Smooth muscle cell of bladder (primary cell): ENCODE data around the gene DNMT3B. TPM values are rescaled to one million over a fixed set of nuclear protein-coding genes. Genes with fewer than 3 reads are reported as not detected.

Source experiments
- total RNA-seq: library from RNA; depleted of rRNA; stranded (reverse); fragments of >200 nt; gene quantifications from 2 replicates; pipeline ENCODE4 v1.2.3, GENCODE V29; 2014

DNMT3B gene
- total RNA-seq = 0.85 and 1.0 TPM in 2 replicates

DNA sequence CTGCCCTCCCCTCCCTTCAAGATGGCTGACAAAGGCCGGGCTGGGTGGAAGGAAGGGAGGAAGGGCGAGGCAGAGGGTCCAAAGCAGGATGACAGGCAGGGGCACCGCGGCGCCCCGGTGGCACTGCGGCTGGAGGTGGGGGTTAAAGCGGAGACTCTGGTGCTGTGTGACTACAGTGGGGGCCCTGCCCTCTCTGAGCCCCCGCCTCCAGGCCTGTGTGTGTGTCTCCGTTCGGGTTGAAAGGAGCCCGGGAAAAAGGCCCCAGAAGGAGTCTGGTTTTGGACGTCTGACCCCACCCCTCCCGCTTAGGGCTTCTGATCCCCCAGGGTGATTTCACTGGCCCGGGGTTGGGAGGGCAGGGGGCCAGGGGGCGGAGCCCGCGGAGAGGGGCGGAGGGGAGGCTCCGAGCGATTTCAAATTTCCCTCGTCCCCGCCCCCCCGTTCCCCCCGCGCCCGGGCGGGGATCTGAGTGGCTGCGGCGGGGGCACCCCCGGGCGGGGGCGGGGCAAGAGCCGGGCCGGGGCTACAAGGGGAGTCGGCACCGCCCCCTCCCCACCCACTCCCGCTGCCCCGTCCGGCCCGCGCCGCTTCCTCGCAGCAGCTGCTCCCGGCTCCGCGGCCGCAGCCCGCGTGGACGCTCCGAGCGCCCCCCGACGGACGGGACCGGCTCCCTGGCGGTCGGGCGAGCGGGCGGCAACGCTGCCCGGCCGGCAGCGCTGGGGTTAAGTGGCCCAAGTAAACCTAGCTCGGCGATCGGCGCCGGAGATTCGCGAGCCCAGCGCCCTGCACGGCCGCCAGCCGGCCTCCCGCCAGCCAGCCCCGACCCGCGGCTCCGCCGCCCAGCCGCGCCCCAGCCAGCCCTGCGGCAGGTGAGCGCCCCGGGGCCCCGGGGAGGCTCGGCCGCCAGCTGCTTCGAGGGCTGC, at the start of gene DNMT3B:
Gene DNMT3B (plus strand): TSS at position 555 of the 923 bp plus-strand sequence. CDS start 17,939 bp downstream, outside the sequence.

DNA sequence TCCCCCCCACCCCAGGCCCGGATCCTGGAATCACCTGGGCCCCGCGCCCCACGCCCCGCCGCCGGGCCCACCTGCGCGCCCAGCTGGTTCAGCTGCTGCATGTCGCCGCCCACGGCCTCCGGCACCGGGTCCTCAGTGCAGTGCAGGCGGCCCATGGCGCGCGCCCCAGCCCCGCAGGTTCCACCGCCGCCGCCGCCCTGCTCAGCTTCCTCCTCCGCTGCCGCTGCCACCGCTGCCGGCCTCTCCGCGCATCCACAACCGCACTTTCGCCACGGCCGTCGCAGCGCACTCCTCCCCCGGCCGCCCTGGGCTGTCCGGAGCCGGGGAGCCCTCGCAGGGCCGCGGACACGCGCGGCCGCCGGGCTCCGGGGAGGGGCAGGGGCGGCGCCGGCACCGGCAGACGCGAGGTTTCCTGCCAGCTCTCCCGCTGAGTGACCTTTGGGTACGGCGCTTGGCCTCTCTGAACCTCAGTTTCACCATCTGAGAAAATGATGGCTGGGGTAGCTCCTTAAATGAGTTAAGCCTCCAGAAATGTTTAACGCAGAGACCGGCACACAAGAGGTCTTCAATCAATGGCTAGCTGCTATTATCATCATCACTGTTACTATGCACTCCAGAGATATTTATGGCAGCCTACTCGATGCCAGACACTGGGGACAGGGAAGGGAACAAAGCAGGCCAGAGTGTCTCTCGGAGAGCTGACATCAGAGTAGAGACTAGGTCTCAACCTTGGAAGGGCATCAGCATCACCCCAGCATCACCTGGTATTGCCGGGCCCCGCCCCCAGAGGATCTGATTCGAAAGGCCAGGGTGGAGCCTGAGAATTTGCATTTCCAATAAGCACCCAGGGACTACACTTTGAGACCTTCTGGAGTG, 18.7 kb upstream of the DNMT3B start, which contains the start of gene COMMD7:
Gene COMMD7 (minus strand): TSS at position 231 of the 876 bp plus-strand sequence. CDS start 76 bp downstream, at position 155.

Other genes starting within 250 kb of the DNMT3B start
- 3.7 and 5.1 TPM in 2 replicates for gene NOL4L, start 177.1 kb upstream of the DNMT3B start, total RNA-seq
- gene C20orf203, start 88.4 kb upstream of the DNMT3B start, total RNA-seq = 0.09 TPM in 1 of 2 replicates, not detected in the other
- 17.2 and 22.9 TPM in 2 replicates for gene COMMD7, start 18.9 kb upstream of the DNMT3B start, total RNA-seq
- 55.8 and 69.4 TPM in 2 replicates for gene MAPRE1, start 57.6 kb downstream of the DNMT3B start, total RNA-seq
- 0.28 TPM in 2 replicates for gene EFCAB8, start 96.5 kb downstream of the DNMT3B start, total RNA-seq
- not detected in 2 replicates for gene SUN5, start 242.0 kb downstream of the DNMT3B start, total RNA-seq
- gene BPIFB2, start 245.3 kb downstream of the DNMT3B start, total RNA-seq = not detected in 2 replicates